GM12801 (cell line): ENCODE data around the gene TUBB6.

Source experiments
- TF ChIP-seq, protein P1 (sequence below): IDR thresholded peaks from one replicate; pipeline ENCODE4 v1.5.1; 2011; ENCODE audit warnings: control low read depth; ENCODE audit not compliant: insufficient read length; ENCODE audit errors: extremely low read depth

The TUBB6 gene

DNA sequence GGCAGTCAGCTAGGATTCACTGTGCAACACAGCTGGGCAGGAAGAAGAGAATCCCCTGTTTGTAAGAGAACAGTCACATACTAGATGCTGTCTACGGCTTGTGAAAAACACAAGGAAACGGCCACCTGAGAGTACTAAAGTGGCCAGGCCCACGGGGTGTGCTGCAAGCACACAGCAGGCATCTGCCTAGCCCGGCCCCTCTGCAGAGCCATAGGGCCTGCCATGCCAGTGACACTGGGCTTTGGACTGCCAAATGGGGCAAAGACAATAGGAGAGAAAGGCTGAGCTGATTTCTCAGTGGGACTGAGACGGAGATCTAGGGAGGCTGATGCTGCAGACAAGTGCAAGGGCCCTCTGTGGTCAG, 10.3 kb downstream of the TUBB6 start:
- TF ChIP-seq, protein P1, sequence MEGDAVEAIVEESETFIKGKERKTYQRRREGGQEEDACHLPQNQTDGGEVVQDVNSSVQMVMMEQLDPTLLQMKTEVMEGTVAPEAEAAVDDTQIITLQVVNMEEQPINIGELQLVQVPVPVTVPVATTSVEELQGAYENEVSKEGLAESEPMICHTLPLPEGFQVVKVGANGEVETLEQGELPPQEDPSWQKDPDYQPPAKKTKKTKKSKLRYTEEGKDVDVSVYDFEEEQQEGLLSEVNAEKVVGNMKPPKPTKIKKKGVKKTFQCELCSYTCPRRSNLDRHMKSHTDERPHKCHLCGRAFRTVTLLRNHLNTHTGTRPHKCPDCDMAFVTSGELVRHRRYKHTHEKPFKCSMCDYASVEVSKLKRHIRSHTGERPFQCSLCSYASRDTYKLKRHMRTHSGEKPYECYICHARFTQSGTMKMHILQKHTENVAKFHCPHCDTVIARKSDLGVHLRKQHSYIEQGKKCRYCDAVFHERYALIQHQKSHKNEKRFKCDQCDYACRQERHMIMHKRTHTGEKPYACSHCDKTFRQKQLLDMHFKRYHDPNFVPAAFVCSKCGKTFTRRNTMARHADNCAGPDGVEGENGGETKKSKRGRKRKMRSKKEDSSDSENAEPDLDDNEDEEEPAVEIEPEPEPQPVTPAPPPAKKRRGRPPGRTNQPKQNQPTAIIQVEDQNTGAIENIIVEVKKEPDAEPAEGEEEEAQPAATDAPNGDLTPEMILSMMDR: no peak

DNA sequence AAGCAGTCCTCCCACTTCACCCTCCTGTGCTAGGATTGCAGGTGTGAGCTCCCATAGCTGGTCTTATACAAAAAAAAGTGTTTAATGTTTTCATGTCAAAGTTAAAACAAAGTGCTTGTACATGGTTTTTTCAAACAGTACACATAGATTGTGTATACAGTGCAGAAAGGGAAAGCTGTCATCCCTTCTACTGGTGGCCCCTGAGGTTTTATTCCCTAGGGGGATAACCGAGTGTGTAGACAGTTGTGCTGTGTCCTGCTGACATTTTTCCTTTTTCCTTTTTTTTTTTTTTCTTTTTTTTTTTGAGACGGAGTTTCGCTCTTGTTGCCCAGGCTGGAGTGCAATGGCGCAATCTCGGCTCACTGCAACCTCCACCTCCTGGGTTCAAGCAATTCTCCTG, 10.8 kb downstream of the TUBB6 start:
- TF ChIP-seq, protein P1: no peak

DNA sequence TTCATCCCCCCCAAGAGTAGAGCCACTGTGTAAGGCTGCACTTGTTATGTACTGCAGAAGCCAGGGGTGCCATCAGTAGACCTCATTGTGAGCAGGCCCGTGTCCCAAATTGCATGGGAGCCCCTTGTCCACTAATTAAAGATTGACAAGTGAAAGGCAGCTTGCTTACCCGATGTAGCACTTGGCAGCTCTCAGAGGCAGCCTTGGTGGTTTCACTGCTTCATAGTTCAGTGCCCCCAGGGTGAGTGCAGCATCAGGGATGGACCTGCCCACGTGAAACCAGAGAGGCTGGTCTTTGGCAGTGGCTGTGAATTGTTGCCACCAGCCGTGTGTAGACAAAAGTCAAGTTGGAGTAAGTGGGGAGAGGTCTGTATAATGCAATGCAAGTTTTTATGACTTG, 13.3 kb downstream of the TUBB6 start:
- TF ChIP-seq, protein P1: no peak

DNA sequence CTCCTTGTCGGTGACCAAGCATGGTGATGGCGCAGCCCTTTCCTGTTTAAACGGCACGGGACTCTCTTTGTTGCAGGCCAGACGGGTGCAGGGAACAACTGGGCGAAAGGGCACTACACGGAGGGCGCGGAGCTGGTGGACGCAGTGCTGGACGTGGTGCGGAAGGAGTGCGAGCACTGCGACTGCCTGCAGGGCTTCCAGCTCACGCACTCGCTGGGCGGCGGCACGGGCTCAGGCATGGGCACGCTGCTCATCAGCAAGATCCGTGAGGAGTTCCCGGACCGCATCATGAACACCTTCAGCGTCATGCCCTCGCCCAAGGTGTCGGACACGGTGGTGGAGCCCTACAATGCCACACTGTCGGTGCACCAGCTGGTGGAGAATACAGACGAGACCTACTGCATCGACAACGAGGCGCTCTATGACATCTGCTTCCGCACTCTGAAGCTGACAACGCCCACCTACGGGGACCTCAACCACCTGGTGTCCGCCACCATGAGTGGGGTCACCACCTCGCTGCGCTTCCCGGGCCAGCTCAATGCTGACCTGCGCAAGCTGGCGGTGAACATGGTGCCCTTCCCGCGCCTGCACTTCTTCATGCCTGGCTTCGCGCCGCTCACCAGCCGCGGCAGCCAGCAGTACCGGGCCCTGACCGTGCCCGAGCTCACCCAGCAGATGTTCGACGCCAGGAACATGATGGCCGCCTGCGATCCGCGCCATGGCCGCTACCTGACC, 17.1 kb downstream of the TUBB6 start:
- TF ChIP-seq, protein P1: no peak

DNA sequence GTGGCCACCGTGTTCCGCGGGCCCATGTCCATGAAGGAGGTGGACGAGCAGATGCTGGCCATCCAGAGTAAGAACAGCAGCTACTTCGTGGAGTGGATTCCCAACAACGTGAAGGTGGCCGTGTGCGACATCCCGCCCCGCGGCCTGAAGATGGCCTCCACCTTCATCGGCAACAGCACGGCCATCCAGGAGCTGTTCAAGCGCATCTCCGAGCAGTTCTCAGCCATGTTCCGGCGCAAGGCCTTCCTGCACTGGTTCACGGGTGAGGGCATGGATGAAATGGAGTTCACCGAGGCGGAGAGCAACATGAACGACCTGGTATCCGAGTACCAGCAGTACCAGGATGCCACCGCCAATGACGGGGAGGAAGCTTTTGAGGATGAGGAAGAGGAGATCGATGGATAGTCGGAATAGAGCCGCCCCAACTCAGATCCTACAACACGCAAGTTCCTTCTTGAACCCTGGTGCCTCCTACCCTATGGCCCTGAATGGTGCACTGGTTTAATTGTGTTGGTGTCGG, 17.7 kb downstream of the TUBB6 start:
- TF ChIP-seq, protein P1: no peak

DNA sequence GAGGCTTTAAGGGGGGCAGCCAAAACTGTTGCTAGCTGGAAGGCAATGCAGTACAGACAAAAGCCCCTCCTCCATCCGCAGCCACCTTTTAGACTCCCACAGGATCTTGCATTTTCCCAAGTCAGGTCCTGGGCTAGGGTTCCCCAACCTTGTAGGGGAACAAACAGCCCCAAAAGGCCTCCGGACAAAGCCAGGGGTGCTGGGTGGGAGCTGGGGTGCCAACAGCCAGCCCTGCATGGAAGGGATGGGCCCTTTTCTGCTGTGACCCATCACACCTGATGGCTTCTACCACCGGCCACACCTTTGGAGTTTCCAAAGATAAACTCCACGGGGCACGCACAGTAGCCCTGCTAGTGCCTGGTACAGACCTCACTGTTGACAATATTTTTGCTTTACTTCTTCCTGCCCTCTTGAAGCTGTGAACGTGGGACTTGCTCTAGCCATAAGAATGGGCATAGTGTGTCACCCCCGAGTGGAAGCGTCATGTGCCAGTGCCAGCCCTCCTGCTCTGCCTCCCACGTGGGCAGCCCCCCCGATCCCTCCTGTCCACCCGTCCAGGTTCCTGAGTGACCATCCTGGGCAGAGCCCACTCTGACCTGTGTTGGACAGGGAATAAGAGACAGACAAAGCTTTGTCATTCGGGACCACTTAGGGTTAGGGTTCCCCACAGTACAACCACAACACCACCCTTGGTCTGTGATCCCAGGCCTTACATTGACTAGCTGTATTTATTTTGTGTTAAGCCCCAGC, 18.8 kb downstream of the TUBB6 start:
- TF ChIP-seq, protein P1: no peak

DNA sequence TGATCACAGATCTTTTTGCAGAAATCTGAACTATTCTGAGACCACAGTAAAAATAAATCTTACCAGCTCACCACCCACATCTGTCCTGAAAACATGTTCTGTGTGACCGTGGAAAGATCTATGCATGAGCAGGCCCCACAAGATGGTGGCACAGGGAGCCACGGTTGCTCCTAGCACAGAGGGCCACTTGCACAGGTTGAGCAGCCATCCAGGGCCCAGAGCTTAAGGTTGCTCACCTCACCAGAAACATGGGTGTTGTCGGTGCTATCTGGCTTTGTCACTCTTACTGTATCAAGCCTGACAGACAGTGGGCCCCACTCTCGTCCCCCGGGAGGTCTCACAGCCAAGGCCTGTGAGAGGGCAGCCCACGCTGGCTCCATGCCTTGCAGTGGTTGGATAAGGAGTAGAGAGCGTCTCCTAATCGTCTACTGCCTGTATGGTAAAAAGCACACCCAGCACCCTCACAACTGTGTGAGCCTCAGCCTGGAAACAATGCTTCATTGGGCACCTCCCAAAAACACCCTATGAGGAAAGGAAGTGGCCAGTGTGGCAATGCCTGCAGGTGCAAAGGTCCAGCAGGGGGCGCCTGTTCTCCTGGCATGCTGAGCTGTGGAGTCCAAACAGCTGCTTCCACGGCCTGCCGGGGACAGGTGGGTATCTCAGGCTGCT, 19.6 kb downstream of the TUBB6 start:
- TF ChIP-seq, protein P1: peak; percentile 89
